ENCODE results near the gene KRTAP4-3.

- TF ChIP-seq CTCF (IDR thresholded peaks at IDR 0.05) (no peak), POLR2A (IDR thresholded peaks at IDR 0.05) (no peak)
Observed at GRCh38 chr17:41178341-41178740, 10.3 kb upstream of the KRTAP4-3 start.

Data from vagina (tissue), 2 donors.